Right renal pelvis (tissue), 4 donors: ENCODE measurements around the gene PLPP4. TPM values are rescaled to one million over a fixed set of nuclear protein-coding genes. Genes with fewer than 3 reads are reported as not detected.

Experiments
- DNase-seq, 4 donors: peaks; one replicate each; pipeline ENCODE4 v3.0.0-alpha.2; 2013; ENCODE audit warnings: low read depth in 4 of 4, low spot score in 3 of 4, missing footprints in 1 of 4
- polyA plus RNA-seq, 4 donors: library from polyadenylated mRNA; unstranded; fragments of 120-200 nt; gene quantifications; one replicate each; pipeline ENCODE4 v1.2.1, GENCODE V29; 2013; ENCODE audit not compliant: insufficient read length in 4 of 4

PLPP4 gene
- polyA plus RNA-seq, 4 donors: 4.7 to 7.1 (median 6.0) TPM

- no peak for DNase-seq
Observed at GRCh38 chr10:120455606-120456005, 1.4 kb upstream of the PLPP4 start.

DNA sequence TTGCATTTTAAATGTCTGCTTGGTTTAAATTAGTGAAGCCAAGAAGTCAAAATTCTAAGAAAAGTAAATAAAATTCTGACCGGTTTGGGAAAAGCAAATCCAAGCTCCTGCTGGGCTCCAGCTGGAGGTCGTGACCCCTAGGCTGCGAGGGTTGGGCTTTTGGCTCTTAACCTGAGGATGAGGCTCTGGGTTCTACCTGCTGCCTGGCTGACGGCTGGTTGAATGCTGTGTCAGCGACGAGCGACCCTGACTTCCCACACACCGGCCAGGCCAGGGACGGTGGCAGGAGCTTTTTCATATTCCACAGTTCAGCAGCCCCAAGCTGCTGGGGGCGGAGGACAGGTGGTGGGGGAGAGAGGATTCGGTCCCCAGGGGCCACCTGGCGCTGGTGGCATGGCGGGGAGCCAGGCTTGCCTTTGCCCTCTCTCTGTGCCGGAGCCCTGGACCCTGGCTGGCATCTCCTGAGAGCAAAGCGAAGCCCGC, 843 bp upstream of the PLPP4 start:
- no peak for DNase-seq

DNA sequence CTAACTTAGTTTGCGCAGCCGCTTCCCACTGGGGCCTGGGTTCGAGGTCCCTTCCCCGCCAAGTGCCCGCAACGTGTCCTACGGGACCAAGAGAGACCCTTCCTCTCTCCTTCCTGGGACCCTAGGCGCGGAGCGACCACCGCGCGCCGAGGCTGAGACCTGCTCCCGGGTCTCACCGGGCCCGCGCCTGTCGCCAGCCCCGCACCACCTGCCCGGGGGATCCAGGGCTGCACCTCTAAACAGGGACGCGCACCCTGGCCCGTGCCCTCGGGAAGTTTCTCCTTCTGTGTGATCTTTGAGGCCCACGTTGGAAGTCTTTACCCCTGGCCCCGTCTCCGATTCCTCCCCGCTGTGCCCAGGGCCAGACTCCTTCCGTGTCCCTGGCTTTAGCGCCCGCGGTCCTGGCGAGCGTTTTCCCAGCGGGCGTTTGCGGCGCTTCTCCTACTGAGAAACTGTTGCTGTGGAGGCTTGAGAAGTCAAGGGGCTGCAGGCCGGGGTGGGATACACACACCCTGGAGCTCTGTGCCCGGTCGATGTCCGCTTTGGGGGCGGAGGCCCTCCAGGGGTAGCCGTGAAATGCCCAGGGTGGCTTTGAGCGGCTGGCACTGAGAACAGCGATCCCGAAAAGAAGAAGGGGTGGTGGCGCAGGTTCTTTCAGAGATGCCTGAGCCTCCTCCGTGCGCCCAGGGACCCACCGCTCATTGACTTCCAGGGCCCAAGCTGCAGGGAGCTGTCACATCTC, 575 bp downstream of the PLPP4 start:
- DNase-seq: no peak

GRCh38 chr10:120458432-120458831, 1.4 kb downstream of the PLPP4 start:
- DNase-seq: no peak

DNA sequence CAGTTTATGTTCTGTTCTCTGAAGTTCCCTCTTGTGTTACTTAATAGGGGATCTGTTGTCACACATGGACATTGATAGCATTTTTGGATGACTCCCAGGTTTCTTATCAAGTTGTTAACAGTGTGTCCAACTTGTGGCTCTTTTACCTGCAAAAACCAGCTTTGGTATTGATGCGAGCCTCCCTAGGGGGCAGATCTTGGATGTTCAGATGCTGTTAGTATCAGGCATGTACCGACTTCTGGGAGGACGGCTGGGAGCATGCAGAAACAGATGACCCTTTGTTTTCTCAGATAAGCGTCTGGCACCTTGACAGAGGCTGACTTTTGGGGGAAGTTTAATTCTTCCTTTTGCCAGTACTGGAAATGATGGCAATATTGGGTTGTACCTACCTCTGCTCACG, 2.2 kb downstream of the PLPP4 start:
- DNase-seq: no peak

GRCh38 chr10:120460186-120460585, 3.2 kb downstream of the PLPP4 start:
- no peak for DNase-seq

GRCh38 chr10:120460776-120461175, 3.7 kb downstream of the PLPP4 start:
- DNase-seq: no peak

GRCh38 chr10:120462018-120462682, 5.1 kb downstream of the PLPP4 start:
- DNase-seq: no peak

- no peak for DNase-seq
Observed at GRCh38 chr10:120465138-120465537, 8.1 kb downstream of the PLPP4 start.

DNA sequence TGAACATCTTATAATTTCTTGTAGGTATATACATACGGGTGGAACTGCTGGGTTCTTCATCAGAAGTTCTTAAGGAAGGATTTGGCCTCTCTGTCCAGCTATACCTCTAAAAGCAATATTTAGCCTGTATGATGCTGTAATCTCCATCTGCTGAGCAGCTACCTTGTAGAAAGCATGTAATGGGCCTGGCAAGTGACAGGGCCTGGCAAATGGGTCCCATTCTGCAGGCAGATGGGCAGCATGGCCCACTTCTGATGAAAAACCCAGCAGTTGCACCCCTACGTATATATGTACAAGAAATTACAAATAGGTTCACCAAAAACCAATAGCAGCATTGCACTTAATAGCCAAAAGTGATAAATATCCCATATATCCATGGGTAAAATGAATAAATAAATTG, 9.0 kb downstream of the PLPP4 start:
- no peak for DNase-seq

DNA sequence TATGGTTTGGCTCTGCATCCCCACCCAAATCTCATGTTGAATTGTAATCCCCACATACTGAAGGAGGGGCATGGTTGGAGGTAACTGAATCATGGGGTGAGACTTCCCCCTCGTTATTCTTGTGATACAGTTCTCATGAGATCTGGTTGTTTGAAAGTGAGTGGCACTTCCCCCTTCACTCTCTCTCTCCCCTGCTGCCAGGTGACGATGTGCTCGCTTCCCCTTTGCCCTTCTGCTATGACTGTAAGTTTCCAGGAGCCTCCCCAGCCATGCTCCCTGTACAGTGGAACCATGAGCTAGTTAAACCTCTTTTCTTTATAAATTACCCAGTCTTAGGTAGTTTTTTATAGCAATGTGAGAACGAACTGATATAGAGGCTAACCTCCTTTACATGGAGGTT, 16.6 kb downstream of the PLPP4 start:
- no peak for DNase-seq

- no peak for DNase-seq
Observed at GRCh38 chr10:120474956-120475355, 17.9 kb downstream of the PLPP4 start.

DNA sequence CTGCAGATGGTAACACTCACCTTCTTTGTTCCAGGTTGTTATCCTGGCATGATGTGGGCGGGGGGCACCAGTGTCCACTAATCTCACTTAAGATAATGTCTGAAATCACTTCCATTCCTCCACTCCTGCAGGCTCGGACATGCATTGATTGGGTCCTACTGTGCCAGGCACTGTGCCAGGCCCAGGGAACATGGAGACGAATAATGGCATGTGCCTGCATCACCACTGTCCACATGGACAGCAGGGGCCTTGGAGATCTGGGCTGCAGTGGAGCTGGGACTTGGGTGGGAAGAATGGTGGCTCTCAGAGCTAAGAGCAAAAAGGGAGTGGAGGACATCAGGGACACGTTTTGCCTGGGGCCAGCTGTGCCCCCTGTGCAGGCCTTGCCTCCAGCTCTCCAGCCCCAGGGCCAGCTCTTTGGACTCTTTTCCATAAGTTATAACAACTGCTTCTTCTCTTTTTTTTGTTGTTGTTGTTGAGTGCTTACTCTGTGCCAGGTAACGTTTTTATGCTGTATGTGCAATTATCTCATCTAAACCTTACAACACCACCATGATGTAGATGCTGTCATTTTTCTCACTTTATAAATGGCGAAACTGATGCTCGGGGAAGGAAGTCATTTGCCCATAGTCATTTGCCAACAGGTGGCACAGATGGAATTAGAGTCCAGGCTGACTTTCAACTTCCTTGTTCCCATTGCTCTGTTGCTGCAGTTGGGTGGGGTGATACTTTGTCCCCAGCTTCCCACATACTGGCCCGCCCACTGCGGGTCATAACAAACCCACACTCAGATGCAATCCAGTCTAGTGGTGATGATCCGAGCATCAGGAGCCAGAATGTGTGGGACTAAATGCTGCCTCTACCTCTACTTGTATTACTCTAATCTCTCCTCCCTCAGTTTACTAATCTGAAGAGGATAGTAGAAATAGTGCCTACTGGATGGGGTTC, 19.1 kb downstream of the PLPP4 start:
- no peak for DNase-seq

- no peak for DNase-seq
Observed at GRCh38 chr10:120477021-120477742, 20.2 kb downstream of the PLPP4 start.

- DNase-seq: no peak
Observed at GRCh38 chr10:120477743-120478141, 20.7 kb downstream of the PLPP4 start.

- DNase-seq: no peak
Observed at GRCh38 chr10:120478386-120478785, 21.4 kb downstream of the PLPP4 start.

GRCh38 chr10:120479506-120479905, 22.5 kb downstream of the PLPP4 start:
- DNase-seq: no peak

GRCh38 chr10:120480065-120480600, 23.1 kb downstream of the PLPP4 start:
- no peak for DNase-seq

- DNase-seq: no peak
Observed at GRCh38 chr10:120480848-120481247, 23.8 kb downstream of the PLPP4 start.

DNA sequence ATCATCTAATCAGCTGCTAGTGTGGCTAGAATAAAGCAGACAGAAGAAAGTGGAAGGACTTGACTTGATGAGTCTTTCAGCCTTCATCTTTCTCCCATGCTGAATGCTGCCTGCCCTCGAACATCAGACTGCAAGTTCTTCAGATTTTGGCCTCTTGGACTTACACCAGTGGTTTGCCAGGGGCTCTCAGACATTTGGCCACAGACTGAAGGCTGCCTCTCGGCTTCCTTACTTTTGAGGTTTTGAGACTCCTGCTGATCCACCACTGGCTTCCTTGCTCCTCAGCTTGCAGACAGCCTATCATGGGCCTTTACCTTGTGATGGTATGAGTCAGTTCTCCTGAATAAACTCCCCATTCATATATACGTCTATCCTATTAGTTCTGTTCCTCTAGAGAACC, 26.0 kb downstream of the PLPP4 start:
- no peak for DNase-seq
